ENCODE results near the gene DNAJC5G. TPM values are rescaled to one million over a fixed set of nuclear protein-coding genes. Genes with fewer than 3 reads are reported as not detected.

Gene DNAJC5G
- total RNA-seq, 2 donors from 2014 or later: not detected

GRCh38 chr2:27303093-27304025, 28.1 kb downstream of the DNAJC5G start:
- H3K27ac ChIP-seq: no peak overlapping the region

GRCh38 chr2:27304488-27305240, 29.4 kb downstream of the DNAJC5G start:
- Histone ChIP-seq H3K36me3 (no peaks in the 10 kb centered on the region), H3K4me3 (no peak overlapping the region), H3K27me3 (peaks cover 37% of the 10 kb centered on the region), H3K27ac (no peak overlapping the region), H3K4me1 (peaks cover 7% of the 10 kb centered on the region), H3K9me3 (no peaks in the 10 kb centered on the region), H3K9ac (ENCODE audit: low read depth in 2 of 2, low read length in 2 of 2) (no peak overlapping the region)
- intact Hi-C loops (cut with DNase I): no loop called here
- DNase-seq: no peak
- no peak for TF ChIP-seq CTCF (IDR thresholded peaks at IDR 0.05)

More at GRCh38 chr2:27303093-27304025, 28.1 kb downstream of the DNAJC5G start:
- peak; percentile 86 for TF ChIP-seq CTCF (IDR thresholded peaks at IDR 0.05)
- Histone ChIP-seq H3K4me1 (peaks cover 7% of the 10 kb centered on the region), H3K4me3 (peak overlapping the region; percentile 33), H3K27me3 (peaks cover 32% of the 10 kb centered on the region), H3K9me3 (no peaks in the 10 kb centered on the region), H3K9ac (ENCODE audit: low read depth in 2 of 2, low read length in 2 of 2) (peak overlapping the region in 1 of 2 donors; percentile 60), H3K36me3 (no peaks in the 10 kb centered on the region)
- intact Hi-C loops (cut with DNase I): no loop called here
- peak; percentile 59 for DNase-seq

DNA sequence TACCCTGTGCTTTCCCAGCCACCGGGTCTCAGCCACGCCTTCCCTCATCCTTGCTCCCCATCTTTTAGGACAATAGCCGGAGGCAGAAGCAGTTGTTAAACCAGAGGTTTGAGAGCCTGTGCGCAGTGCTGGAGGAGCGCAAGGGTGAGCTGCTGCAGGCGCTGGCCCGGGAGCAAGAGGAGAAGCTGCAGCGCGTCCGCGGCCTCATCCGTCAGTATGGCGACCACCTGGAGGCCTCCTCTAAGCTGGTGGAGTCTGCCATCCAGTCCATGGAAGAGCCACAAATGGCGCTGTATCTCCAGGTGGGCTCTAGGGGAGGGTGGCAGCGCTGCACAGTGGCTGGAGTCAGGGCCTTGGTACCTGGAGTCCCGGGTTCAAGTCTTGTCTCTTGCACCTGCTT, 30.3 kb downstream of the DNAJC5G start:
- Histone ChIP-seq H3K9ac (ENCODE audit: low read depth in 2 of 2, low read length in 2 of 2) (no peak overlapping the region), H3K9me3 (no peaks in the 10 kb centered on the region), H3K4me3 (no peak overlapping the region), H3K4me1 (peaks cover 7% of the 10 kb centered on the region), H3K36me3 (no peaks in the 10 kb centered on the region), H3K27ac (no peak overlapping the region), H3K27me3 (peaks cover 37% of the 10 kb centered on the region)
- no peak for DNase-seq
- no peak for TF ChIP-seq CTCF (IDR thresholded peaks at IDR 0.05)
- intact Hi-C loops (cut with DNase I): no loop called here

- no peaks in the 10 kb centered on the region for H3K9me3 ChIP-seq
- H3K36me3 ChIP-seq: no peaks in the 10 kb centered on the region
- H3K9ac ChIP-seq (ENCODE audit: low read depth in 2 of 2, low read length in 2 of 2): peak overlapping the region in 1 of 2 donors; percentile 35
- DNase-seq: no peak
- H3K4me3 ChIP-seq: no peak overlapping the region
- intact Hi-C loops (cut with DNase I): no loop called here
- H3K27me3 ChIP-seq: peaks cover 37% of the 10 kb centered on the region
- TF ChIP-seq CTCF (IDR thresholded peaks at IDR 0.05): no peak
- no peak overlapping the region for H3K27ac ChIP-seq
- H3K4me1 ChIP-seq: peaks cover 7% of the 10 kb centered on the region
Measured at GRCh38 chr2:27306136-27306535, 30.9 kb downstream of the DNAJC5G start.

GRCh38 chr2:27306573-27307286, 31.5 kb downstream of the DNAJC5G start:
- intact Hi-C loops (cut with DNase I): no loop called here
- H3K9ac ChIP-seq (ENCODE audit: low read depth in 2 of 2, low read length in 2 of 2): no peak overlapping the region
- no peak for DNase-seq
- H3K27ac ChIP-seq: no peak overlapping the region
- H3K4me1 ChIP-seq: peaks cover 7% of the 10 kb centered on the region
- TF ChIP-seq CTCF (IDR thresholded peaks at IDR 0.05): no peak
- no peaks in the 10 kb centered on the region for H3K9me3 ChIP-seq
- H3K36me3 ChIP-seq: no peaks in the 10 kb centered on the region
- H3K4me3 ChIP-seq: no peak overlapping the region
- H3K27me3 ChIP-seq: peaks cover 37% of the 10 kb centered on the region

All from colonic mucosa (tissue), 4 donors.